ENCODE measurements around the gene PLXNA2.

Gene PLXNA2

GRCh38 chr1:208133355-208133754 lies 110.8 kb downstream of the PLXNA2 start:
- no peak for DNase-seq

DNA sequence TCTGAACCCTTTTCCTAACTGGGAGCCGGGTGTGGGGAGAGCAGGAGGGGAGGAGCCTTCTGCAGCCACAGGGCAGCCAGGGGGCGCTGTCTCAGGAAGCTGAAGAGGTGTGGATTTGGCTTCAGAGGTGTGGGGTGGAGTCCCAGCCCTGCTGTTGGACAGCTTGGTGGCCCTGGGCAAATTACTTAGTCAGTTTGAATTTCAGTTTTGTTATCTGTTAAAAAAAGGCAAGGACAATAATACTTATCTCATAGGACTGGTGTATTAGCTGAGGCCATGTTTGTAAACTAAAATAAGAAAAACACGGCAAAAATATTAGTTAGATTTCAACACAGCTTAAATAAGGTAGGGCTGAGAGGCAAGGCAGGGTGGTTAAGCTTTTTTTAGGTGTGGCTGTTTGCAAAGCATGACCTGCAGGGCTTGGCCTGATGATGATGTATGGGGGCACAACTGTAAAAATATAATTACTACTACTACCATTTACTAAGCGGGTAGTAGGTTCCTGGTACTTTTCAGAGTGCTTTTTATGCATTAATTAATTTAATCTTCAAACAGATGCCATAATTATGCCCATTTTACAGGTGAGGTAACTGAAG lies 111.8 kb downstream of the PLXNA2 start:
- DNase-seq = peak; percentile 57

- no peak for DNase-seq
Observed at GRCh38 chr1:208131621-208132286, 112.4 kb downstream of the PLXNA2 start.

DNA sequence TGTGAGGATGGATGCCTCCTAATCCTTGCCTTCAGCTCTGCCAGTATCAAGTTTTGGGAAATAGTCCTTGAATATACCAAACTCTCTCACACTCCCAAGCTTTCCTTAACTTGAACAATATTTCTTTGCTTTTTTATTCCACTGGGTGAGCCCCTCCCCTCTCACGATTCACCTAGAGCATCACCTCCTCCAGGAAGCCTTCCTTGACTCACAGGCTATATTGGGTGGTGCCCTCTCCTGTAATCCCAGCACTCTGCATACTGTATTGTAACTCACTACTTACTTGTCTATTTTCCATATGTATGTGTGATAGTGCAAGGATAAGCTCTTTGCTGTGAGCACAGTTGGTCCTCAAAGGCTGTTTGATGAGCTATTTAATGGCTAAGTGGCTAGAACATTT lies 114.7 kb downstream of the PLXNA2 start:
- no peak for DNase-seq

DNA sequence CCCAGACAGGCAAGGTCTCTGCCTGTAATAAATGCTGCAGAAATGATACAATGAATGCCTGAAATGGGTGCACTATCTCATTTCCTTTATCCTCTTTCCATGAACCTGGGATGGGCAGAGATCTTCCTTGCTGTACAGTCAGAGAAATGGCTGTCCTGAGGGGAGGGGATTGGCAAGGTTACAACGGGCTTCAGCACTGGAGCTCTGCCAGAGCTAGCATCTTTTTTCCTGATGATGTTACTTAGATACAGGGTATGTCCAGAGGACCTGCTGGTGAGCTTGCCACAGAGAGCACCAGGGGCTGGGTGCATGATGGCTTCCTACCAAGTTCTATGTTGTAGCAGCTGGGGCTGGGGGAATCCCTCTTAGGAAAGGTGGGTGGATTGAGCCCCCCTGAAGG lies 115.1 kb downstream of the PLXNA2 start:
- no peak for DNase-seq

DNA sequence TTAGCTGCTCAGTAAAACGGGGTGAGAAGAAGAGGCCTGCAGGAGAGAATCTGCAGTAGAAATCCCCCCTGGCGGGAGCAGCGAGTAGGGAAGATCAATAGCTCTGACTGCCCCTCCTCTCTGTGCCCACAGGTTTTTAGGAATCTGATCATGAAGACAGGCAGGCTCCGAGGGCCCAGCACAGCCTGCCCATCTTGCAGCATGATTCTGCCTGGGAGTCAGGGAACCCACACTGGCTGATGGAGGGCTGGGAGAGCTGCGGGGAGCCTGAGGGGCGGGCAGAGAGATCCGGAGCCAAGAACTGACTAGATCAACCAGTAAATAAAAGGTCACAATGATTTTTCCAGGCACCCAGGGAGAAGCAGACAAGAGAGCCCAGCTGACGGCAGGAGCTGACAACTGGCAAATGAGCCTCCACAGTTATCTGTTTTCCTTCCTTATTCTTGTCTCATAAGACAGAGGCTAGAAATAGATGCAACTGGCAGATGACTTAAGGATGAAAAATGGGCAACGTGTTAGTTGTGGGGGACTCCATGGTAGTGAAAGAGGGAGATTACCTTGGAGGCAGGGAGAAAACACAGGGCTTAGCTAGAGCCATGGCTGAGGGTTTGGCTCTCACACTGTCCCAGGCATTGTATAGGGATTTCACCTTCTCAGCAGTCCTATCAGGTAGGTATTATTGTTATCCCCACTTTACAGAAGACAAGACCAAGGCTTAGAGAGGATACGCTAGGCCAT lies 116.2 kb downstream of the PLXNA2 start:
- no peak for DNase-seq

DNA sequence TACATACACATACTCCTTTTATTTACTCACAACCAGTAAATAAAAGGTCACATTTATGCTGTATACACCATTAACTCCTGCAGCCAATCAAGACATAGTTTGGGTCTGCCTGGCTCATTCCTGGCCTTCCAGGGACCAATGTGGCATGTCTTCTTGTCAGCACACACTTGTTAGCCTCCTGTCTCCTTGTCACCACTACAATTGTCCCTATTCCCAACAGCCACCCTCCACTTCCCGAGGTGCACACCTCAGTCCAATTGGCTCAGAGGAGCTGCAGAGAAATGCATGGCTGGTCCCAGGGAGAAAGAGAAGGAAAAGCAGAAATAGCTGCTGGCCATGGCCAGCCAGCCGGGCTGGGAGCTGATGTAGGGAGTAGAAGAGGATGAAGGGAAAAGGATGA lies 116.9 kb downstream of the PLXNA2 start:
- no peak for DNase-seq

GRCh38 chr1:208126108-208126507 lies 118.1 kb downstream of the PLXNA2 start:
- DNase-seq = no peak

GRCh38 chr1:208122612-208123358 lies 121.4 kb downstream of the PLXNA2 start:
- no peak for DNase-seq

DNA sequence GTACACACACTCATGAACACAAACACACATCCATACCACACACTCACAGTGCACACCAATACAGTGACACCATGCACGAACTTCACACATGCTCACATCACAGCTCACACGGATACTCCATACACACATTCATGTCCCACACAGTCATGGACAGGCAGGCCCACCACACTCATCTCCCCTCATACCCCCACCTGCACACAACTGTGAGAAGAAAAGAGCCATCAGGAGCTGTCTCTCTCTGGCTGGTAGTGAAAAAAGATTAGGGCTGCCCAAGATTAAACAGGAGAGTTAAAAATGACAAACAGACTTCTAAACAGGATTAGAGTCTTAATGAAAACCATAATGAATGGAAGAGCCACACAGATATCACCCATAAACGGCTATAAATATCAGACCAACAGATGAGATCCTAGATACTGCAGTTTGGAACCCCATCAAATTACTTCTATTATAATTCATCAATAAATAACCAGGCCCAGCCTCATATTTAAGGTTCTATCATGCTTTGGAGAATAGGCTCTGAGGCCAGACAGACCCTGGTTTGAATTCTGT lies 122.3 kb downstream of the PLXNA2 start:
- DNase-seq = no peak

DNA sequence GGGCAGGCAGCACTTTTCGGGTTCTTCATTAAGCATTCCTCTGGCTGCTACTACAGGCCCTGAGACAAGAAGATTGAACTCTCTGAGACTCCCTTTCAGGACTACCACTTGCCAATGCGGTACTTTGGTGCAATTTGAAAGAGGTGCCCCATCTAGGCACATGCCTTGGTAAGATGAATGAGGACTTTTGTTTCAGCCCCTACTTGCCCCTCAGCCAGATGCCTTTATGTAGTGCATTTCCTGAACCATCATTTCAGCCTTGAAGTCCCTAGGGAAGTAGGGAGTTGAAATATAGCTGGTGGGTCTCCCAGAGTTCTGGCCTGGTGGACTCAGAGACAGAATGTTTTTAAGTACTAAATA lies 123.8 kb downstream of the PLXNA2 start:
- no peak for DNase-seq

GRCh38 chr1:208118841-208119606 lies 125.2 kb downstream of the PLXNA2 start:
- DNase-seq = no peak

DNA sequence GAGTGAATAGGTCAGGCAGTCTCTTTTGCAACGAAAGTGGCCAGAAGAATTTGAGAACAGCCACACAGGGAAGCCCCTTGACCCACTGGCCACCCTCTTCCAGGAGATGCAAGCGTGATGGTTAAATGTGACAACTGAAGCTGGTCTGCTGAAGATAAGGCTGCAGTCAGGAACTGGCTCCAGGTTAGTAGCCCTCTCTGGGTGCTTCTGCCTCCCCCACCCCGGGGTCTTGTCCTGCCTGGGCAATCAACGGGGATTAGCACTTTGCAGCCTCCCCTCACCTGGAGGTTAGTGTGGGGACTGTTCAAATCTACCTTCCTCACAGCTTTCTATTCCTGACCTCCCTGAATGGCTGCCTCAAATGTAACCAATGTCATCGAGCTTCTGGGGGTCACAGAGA lies 125.9 kb downstream of the PLXNA2 start:
- DNase-seq = no peak

DNA sequence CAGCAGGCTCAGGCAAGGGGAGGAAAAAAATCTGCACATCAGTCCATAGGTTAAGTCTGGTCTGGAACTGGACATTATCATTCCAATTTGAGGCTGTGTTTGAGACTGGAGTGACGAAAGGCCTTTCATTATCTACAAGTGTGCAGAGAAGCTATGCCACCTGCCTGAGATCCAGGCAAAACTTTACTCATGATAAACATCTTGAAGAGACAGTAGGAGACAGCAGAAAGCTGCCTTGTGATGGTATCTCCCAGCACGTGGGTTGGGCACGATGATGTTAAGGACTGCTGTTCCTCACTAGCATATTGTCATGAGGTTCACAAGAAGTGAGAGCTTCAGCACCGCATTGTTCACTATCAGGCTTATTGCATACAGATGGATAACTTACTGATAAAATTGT lies 126.4 kb downstream of the PLXNA2 start:
- no peak for DNase-seq

GRCh38 chr1:208117409-208117808 lies 126.8 kb downstream of the PLXNA2 start:
- DNase-seq = no peak

GRCh38 chr1:208115924-208116640 lies 128.1 kb downstream of the PLXNA2 start:
- DNase-seq = no peak

DNA sequence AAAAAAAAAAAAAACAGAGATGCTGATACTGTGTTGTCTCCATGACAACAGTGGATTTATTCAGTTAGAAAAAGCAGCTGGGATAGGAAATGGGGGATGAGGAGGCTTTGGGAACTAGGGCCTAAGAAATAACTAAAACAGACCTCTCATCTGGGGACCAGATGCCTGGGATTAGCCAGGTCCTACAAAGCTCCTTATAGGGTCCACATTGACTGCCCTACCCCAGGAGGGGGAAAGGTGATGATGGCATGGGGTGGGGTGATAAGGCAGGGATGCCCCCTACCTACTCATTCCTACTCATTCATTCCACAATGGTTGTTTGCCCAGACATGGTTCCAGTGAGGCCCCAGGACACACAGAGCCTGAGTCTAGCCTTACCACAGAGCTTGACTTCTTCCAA lies 131.2 kb downstream of the PLXNA2 start:
- DNase-seq = no peak

- no peak for DNase-seq
Observed at GRCh38 chr1:208112401-208112800, 131.8 kb downstream of the PLXNA2 start.

- DNase-seq = no peak
Observed at GRCh38 chr1:208111646-208112190, 132.5 kb downstream of the PLXNA2 start.

DNA sequence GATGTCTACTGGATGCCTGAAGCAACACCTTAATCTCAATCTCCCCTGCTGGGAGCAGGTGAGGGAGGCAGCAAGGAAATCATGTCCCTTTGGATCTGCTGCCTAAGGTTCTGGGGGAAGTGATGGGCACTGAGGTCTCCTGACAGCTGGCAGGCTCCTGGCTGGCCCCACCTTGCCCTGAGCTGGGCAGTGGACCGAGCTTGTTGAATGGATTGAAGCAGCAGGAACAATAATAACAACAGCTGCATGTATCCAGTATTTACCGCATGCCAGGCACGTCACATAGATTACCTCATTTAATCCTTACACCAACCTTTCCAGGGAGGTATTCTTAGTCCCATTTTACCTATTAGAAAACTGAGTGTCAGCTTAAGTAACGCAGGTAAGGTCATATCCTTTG lies 133.9 kb downstream of the PLXNA2 start:
- no peak for DNase-seq

- no peak for DNase-seq
Observed at GRCh38 chr1:208108646-208109330, 135.4 kb downstream of the PLXNA2 start.

All from NCI-H510A (cell line).